Stimulated activated naive B cell treated with anti-CD40 and anti-IgM and Interleukin-4, amounts not matched to agents 10 μg/mL and 1 μg/mL and 100 μg/mL, for 72 hours (primary cell): ENCODE measurements around the gene TASP1.
A peak's percentile ranks its signal among the peaks of the same experiment; 100 is the strongest.

Experiments
- ATAC-seq, 2 donors: fragments of 150-1000 bp; cut with Tn5 transposase; replicated peaks; 2 replicates each; pipeline ENCODE4 v1.10.0; 2021; ENCODE audit warnings: moderate library complexity in 1 of 2
- DNase-seq: peaks from one replicate; pipeline ENCODE4 v3.0.0; 2021
- H3K27ac Mint-ChIP-seq: one replicate; pipeline ENCODE4 v1.8.0; 2022; ENCODE audit warnings: mild to moderate bottlenecking, mixed read lengths
- H3K27me3 Mint-ChIP-seq, 2 donors: one replicate each; pipeline ENCODE4 v1.8.0; 2022; ENCODE audit warnings: mixed read lengths in 2 of 2
- H3K36me3 Mint-ChIP-seq, 2 donors: one replicate each; pipeline ENCODE4 v1.8.0; 2022; ENCODE audit warnings: mixed read lengths in 2 of 2, mild to moderate bottlenecking in 1 of 2
- H3K4me1 Mint-ChIP-seq, 2 donors: one replicate each; pipeline ENCODE4 v1.8.0; 2022; ENCODE audit warnings: mixed read lengths in 2 of 2, mild to moderate bottlenecking in 1 of 2
- H3K4me3 Mint-ChIP-seq, 2 donors: one replicate each; pipeline ENCODE4 v1.8.0; 2022; ENCODE audit warnings: mild to moderate bottlenecking in 2 of 2, mixed read lengths in 2 of 2, moderate library complexity in 1 of 2
- H3K9me3 Mint-ChIP-seq, 2 donors: one replicate each; pipeline ENCODE4 v1.8.0; 2022; ENCODE audit warnings: mixed read lengths in 2 of 2, mild to moderate bottlenecking in 1 of 2

The TASP1 gene

GRCh38 chr20:13638496-13639149 lies at the start of gene TASP1:
Gene TASP1 (minus strand): TSS chr20:13638932. CDS start chr20:13630078, 8,854 bp downstream.
- H3K36me3 Mint-ChIP-seq = peaks cover 0 to 4% of the 10 kb centered on the region in 2 donors
- H3K27me3 Mint-ChIP-seq = peaks cover 14 to 17% of the 10 kb centered on the region in 2 donors
- no peaks in the 10 kb centered on the region for H3K9me3 Mint-ChIP-seq
- peak within 1 kb of the TSS; percentile 75 for H3K27ac Mint-ChIP-seq
- peak; percentile 93 for DNase-seq
- H3K4me1 Mint-ChIP-seq = peaks cover 12 to 16% of the 10 kb centered on the region in 2 donors
- H3K4me3 Mint-ChIP-seq = peak within 1 kb of the TSS; percentile 86 to 97
- ATAC-seq = peak; percentile 99

- DNase-seq (no peak), ATAC-seq (no peak)
- peaks cover 4 to 5% of the 10 kb centered on the region in 2 donors for H3K27me3 Mint-ChIP-seq
- no peak overlapping the region for H3K27ac Mint-ChIP-seq
- H3K36me3 Mint-ChIP-seq = no peaks in the 10 kb centered on the region
- H3K9me3 Mint-ChIP-seq = no peaks in the 10 kb centered on the region
- H3K4me3 Mint-ChIP-seq = no peak overlapping the region
- H3K4me1 Mint-ChIP-seq = peaks cover 18 to 28% of the 10 kb centered on the region in 2 donors
Observed at GRCh38 chr20:13687815-13688214, 49.1 kb upstream of the TASP1 start.

GRCh38 chr20:13685623-13686022 lies 46.9 kb upstream of the TASP1 start:
- Mint-ChIP-seq H3K4me3 (no peak overlapping the region), H3K4me1 (peaks cover 22 to 28% of the 10 kb centered on the region in 2 donors), H3K36me3 (no peaks in the 10 kb centered on the region), H3K27me3 (no peaks in the 10 kb centered on the region), H3K27ac (peak overlapping the region; percentile 53), H3K9me3 (no peaks in the 10 kb centered on the region)
- DNase-seq = no peak
- ATAC-seq = no peak

DNA sequence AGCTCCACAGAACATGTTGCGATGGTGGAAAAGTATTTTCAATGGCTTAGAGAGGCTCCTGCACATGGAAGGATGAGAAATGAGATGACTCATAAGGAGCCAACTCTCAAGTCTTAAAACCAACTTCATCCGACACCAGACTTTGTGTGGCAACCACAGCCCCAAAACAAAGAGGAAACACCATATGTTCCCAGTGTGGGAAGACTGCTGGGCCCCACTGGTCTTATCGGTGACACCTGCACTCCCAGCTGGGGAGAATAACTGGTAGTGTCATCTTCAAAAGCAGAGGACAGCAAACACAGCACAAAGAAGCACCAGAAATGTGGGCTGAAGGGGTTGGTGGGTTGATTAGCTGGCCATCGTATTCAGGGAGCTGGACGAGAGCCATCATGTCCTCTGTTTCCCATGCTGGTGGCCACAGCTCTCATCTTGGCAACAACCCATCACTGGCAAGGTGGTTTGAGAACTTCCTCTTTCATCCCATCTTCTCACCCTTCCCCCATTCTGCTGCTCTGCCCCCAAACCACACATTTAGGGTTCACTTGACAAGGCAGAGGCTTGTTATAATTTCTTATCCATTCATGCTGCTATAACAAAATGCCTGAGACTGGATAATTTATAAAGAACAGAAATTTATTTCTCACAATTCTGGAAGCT lies 46.0 kb upstream of the TASP1 start:
- H3K36me3 Mint-ChIP-seq = no peaks in the 10 kb centered on the region
- no peak overlapping the region for H3K27ac Mint-ChIP-seq
- peak overlapping the region in 1 of 2 donors; percentile 17 for H3K4me3 Mint-ChIP-seq
- peaks cover 22 to 28% of the 10 kb centered on the region in 2 donors for H3K4me1 Mint-ChIP-seq
- H3K27me3 Mint-ChIP-seq = no peaks in the 10 kb centered on the region
- ATAC-seq (peak; percentile 77 to 78), DNase-seq (peak; percentile 20)
- no peaks in the 10 kb centered on the region for H3K9me3 Mint-ChIP-seq

DNA sequence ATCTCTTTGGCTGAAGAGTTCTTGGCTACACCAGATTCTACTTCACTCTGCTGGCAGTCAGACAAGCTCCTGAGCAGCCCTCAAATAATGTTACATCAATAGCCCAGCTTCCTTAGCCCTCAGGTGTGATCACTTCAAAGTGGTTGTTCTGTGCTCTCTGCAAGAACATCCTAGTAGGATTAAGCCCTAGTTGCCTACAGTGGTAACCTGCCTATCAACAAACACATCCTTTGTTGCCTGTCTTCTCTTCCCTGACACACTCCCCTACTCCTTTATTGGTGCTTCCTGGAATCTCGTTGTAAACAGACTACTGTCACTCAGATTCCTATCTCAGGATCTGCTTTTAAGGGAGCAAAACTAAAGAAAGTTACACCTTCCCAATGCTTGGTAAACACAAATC lies 45.1 kb upstream of the TASP1 start:
- Mint-ChIP-seq H3K27me3 (no peaks in the 10 kb centered on the region), H3K36me3 (no peaks in the 10 kb centered on the region), H3K27ac (no peak overlapping the region), H3K4me3 (no peak overlapping the region), H3K4me1 (peaks cover 22 to 28% of the 10 kb centered on the region in 2 donors), H3K9me3 (no peaks in the 10 kb centered on the region)
- no peak for DNase-seq
- ATAC-seq = no peak

DNA sequence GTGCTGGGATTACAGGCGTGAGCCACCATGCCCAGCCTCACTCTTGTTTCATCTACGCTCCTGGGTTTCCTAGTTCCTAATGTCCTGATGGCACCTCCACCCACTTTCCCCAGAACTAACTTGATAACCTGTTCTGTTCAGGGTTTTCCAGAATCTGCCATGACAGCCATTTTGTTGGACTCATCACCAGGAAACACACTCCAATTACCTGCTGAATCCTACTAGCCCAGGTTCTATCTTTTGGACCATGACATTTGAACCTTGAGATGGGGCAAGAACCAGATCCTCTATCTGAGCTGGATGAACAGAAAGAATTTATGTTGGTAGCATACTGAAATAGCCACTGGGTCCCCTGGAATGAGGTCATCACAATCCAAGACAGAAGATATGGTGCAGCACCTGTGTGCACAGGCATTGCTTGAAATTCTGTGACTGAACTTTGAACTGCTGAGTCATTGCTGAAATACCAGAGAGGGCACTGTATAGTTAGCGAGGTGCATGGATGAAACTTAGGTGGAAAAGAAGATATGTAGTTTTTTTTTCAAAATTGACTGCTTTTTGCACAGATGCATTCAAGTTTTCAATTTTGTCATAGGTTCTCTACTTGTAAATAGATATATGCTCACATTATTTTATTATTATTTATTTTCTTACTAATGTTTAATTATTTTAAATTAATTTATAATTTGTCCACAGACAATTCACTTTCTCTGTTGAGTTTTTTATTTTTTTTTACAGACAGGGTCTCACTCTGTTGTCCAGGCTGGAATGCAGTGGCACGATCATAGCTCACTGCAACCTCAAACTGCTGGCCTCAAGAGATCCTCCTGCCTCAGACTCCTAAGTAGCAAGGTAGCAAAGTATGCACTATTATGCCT lies 42.8 kb upstream of the TASP1 start:
- Mint-ChIP-seq H3K27ac (no peak overlapping the region), H3K9me3 (no peaks in the 10 kb centered on the region), H3K27me3 (no peaks in the 10 kb centered on the region)

GRCh38 chr20:13678944-13679343 lies 40.2 kb upstream of the TASP1 start:
- Mint-ChIP-seq H3K27me3 (no peaks in the 10 kb centered on the region), H3K9me3 (no peaks in the 10 kb centered on the region), H3K27ac (no peak overlapping the region), H3K4me3 (no peak overlapping the region), H3K36me3 (no peaks in the 10 kb centered on the region), H3K4me1 (peaks cover 5 to 7% of the 10 kb centered on the region in 2 donors)
- no peak for ATAC-seq
- DNase-seq = no peak

More for the DNA sequence above, 42.8 kb upstream of the TASP1 start:
- Mint-ChIP-seq H3K4me1 (peaks cover 22 to 28% of the 10 kb centered on the region in 2 donors), H3K36me3 (no peaks in the 10 kb centered on the region), H3K4me3 (no peak overlapping the region)
- ATAC-seq (peak; percentile 52 to 75), DNase-seq (no peak)

GRCh38 chr20:13677241-13677640 lies 38.5 kb upstream of the TASP1 start:
- H3K4me3 Mint-ChIP-seq = no peak overlapping the region
- ATAC-seq (no peak), DNase-seq (no peak)
- H3K27ac Mint-ChIP-seq = no peak overlapping the region
- H3K4me1 Mint-ChIP-seq = peaks cover 0 to 4% of the 10 kb centered on the region in 2 donors
- peaks cover 4 to 7% of the 10 kb centered on the region in 2 donors for H3K27me3 Mint-ChIP-seq
- H3K36me3 Mint-ChIP-seq = no peaks in the 10 kb centered on the region
- H3K9me3 Mint-ChIP-seq = no peaks in the 10 kb centered on the region

DNA sequence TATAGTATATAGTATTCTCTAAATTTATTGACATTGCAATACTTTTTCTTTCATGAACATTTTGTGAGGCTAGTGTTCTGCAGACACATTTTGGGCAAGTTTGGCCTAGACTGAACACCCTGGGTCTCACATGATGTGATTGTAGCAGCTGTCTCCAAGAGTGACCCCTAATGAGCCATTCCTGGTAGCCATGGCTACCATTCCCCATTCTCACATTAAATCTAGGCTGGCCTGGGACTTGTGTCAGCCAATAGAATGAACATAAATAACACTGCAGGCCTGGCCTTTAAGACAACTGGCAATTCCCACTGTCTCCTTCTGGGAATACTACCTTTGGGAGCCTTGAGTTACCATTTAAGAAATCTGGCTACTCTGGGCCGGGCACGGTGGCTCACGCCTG lies 38.0 kb upstream of the TASP1 start:
- DNase-seq = no peak
- Mint-ChIP-seq H3K36me3 (no peaks in the 10 kb centered on the region), H3K4me3 (no peak overlapping the region), H3K27ac (no peak overlapping the region), H3K4me1 (peaks cover 0 to 4% of the 10 kb centered on the region in 2 donors), H3K9me3 (no peaks in the 10 kb centered on the region), H3K27me3 (peaks cover 9 to 12% of the 10 kb centered on the region in 2 donors)
- ATAC-seq = no peak

GRCh38 chr20:13672690-13673089 lies 34.0 kb upstream of the TASP1 start:
- no peaks in the 10 kb centered on the region for H3K4me1 Mint-ChIP-seq
- peaks cover 9 to 39% of the 10 kb centered on the region in 2 donors for H3K27me3 Mint-ChIP-seq
- ATAC-seq = no peak
- no peak overlapping the region for H3K4me3 Mint-ChIP-seq
- H3K27ac Mint-ChIP-seq = no peak overlapping the region
- H3K36me3 Mint-ChIP-seq = no peaks in the 10 kb centered on the region
- no peaks in the 10 kb centered on the region for H3K9me3 Mint-ChIP-seq
- no peak for DNase-seq

- Mint-ChIP-seq H3K9me3 (no peaks in the 10 kb centered on the region), H3K4me1 (no peaks in the 10 kb centered on the region), H3K27me3 (peaks cover 9 to 39% of the 10 kb centered on the region in 2 donors), H3K36me3 (no peaks in the 10 kb centered on the region), H3K4me3 (no peak overlapping the region), H3K27ac (no peak overlapping the region)
- DNase-seq (no peak), ATAC-seq (no peak)
Observed at GRCh38 chr20:13671916-13672378, 33.2 kb upstream of the TASP1 start.

DNA sequence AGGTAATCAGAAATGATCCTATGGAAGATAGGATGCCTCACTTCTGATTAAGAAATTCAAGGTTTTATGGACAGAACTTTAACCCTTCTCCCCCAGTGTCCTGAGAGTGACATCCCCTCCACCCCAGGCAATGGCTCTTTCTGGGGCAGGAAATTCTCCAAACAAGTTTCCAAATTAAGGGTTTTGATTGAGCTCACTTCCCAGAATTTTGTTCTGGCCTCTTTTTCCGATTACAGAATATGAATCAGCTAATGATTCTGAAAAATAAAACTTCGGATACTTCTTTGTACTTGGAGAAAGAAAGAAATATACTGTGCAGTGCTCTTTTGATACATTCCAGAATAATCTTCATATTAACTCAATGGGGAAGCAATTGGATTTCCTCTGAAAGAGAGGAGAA lies 32.8 kb upstream of the TASP1 start:
- peaks cover 9 to 39% of the 10 kb centered on the region in 2 donors for H3K27me3 Mint-ChIP-seq
- ATAC-seq = no peak
- no peaks in the 10 kb centered on the region for H3K4me1 Mint-ChIP-seq
- no peak overlapping the region for H3K4me3 Mint-ChIP-seq
- no peaks in the 10 kb centered on the region for H3K36me3 Mint-ChIP-seq
- no peak overlapping the region for H3K27ac Mint-ChIP-seq
- no peaks in the 10 kb centered on the region for H3K9me3 Mint-ChIP-seq
- no peak for DNase-seq

DNA sequence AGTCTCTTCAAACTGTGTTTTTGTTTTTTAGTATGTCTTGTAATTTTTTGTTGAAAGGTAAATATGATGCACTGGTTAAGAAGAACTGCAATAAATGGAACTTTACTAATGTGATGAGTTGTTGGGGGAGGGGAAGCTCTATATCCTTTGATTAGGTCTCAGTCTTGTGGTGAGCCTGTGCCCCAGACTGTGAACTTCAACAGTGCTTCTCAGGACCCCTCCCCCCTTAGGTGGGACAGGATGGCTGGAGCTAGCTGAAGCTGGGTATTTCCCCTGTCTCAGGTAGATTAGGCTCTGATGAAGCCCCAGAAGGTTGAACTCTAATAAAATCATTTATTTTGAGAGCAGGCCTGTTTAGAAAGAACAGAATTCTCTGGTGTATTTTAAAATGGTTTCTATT lies 31.4 kb upstream of the TASP1 start:
- H3K9me3 Mint-ChIP-seq = no peaks in the 10 kb centered on the region
- ATAC-seq = peak in 1 of 2 donors; percentile 23
- H3K4me3 Mint-ChIP-seq = no peak overlapping the region
- no peak overlapping the region for H3K27ac Mint-ChIP-seq
- H3K36me3 Mint-ChIP-seq = no peaks in the 10 kb centered on the region
- no peak for DNase-seq
- peaks cover 16 to 45% of the 10 kb centered on the region in 2 donors for H3K27me3 Mint-ChIP-seq
- no peaks in the 10 kb centered on the region for H3K4me1 Mint-ChIP-seq

DNA sequence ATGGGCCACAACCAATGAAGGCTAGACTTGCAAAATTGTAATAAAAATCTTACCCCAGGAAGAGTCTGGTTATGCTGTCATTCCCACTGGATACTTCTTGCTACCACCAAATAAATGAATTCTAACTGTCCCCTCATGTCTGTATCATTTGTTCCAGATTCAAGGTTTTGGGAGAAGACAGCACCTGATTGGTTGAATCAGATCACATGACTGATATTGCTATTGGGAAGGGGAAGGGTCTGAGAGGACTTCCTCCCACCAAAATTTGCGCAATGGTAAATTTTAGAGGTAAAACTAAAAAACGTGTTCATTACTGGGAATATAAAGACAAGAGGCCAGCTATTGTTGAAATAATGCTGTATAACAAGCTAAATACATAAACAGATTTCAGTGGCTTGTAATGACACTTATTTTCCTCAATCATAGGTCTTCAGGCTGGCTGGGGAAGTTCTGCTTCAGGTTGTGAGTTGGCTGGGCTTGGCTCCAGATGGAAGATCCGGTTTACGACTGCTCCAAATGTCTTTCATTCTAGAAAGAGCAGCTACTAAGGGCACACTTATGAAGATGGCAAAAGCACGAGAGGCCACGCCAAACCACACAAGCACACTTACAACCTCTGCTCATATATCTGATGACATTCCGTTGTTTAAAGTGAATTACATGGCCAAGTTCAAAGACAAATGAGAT lies 27.1 kb upstream of the TASP1 start:
- no peaks in the 10 kb centered on the region for H3K4me1 Mint-ChIP-seq
- ATAC-seq (no peak), DNase-seq (no peak)
- no peak overlapping the region for H3K4me3 Mint-ChIP-seq
- peaks cover 15 to 34% of the 10 kb centered on the region in 2 donors for H3K27me3 Mint-ChIP-seq
- no peak overlapping the region for H3K27ac Mint-ChIP-seq
- H3K36me3 Mint-ChIP-seq = no peaks in the 10 kb centered on the region
- no peaks in the 10 kb centered on the region for H3K9me3 Mint-ChIP-seq
